ENCODE measurements around the gene BCL7C.
A peak's percentile ranks its signal among the peaks of the same experiment; 100 is the strongest.
"Not testable (repeated sequence)": the region's sequence is repeated elsewhere in the genome, so short reads cannot be mapped to it uniquely, and the experiment has no call there.

Gene BCL7C

DNA sequence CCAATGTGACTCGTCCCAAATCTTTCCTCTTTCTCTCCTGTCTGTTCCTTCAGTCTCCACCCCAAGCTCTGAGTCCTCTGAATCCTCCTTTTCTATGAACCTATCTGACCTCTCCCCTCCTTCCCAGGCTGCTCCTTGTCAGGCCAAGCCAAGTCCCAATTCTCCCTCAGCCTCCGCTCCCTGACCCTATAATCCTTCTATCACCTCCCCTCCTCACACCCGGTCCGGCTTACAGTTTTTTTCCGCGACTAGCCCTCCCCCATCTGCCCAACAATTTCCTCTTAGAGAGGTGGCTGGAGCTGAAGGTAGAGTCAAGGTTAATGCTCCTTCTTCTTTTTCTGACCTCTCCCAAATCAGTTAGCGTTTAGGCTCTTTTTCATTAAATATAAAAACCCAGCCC lies 33.1 kb downstream of the BCL7C start:
- DNase-seq (ENCODE audit: low spot score), result not testable (repeated sequence)

- DNase-seq (ENCODE audit: low spot score), result no peak
These were observed 35.0 kb downstream of the BCL7C start for GRCh38 chr16:30858829-30859423.

GRCh38 chr16:30858111-30858495 lies 35.8 kb downstream of the BCL7C start:
- no peak for DNase-seq (ENCODE audit: low spot score)

DNA sequence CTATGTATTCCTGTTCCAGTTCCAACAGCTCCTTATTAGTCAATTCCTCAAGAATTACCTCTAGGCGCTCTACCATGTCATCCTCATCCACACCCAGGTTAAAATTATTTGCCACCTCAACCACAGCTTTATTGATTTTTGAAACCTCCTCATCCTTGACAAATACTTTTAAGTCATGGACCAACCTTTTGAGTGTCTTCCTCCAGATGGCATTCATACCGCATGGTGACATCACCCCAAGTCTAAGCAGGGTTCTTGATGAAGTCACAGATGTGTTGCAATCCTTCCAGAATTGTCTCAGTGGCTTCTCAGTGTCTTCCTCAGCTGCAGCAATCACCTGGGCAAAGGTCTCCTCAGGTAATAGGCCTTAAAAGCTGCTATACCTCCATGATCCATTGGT lies 40.1 kb downstream of the BCL7C start:
- DNase-seq (ENCODE audit: low spot score), result no peak

DNA sequence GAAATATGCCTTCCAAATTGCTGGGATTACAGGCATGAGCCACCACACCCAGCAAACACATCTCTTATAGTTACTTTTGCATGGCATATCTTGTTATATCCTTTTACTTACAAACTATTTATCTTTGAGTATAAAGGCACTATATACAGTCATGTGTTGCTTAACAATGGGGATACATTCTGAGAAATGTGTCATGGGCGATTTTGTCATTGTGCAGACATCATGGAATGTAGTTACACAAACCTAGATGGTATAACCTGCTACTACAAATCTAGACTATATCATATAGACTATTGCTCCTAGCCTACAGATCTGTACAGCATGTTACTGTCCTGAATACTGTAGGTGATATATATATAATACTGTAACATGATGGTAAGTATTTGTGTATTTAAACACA lies 43.6 kb downstream of the BCL7C start:
- DNase-seq (ENCODE audit: low spot score), result no peak

GRCh38 chr16:30846649-30847402 lies 47.1 kb downstream of the BCL7C start:
- DNase-seq (ENCODE audit: low spot score), result no peak

DNA sequence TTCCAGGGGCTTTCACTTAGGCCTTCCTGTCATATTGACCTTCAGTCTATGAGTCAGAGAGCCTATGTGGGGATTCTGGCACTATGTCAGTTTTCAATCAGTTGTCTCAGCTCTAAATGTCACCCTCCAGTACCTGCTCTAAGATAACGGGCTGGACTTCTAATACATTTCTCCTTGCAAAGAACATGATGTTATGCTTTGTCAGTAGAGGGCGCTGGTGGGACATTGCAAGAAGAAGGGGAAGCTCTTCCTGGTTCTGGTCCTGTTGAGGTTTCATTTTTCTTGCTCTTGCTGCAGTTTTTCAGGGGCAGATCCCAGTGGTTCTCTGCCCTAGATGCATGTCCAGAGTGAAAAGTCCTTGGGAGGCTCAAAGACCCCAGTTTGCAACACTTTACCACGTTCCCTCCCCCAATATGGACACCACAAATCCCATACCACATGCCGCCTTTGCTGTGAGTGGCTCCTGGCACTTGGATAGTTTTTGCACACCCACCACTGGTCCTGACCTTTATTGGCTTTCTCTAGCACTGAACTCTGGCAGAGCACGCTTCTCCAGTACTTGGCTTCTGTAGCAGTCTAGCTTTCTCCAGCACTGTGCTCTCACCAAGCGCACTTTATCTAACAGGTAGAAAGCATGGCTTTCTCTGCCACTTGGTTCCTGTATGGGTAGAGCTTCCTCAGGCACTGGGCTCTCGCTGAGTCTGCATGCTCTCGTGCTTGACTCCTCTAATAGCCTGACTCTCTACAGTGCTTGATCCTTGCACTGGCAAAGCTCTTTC lies 49.0 kb downstream of the BCL7C start:
- peak; percentile 88 for DNase-seq (ENCODE audit: low spot score)

DNA sequence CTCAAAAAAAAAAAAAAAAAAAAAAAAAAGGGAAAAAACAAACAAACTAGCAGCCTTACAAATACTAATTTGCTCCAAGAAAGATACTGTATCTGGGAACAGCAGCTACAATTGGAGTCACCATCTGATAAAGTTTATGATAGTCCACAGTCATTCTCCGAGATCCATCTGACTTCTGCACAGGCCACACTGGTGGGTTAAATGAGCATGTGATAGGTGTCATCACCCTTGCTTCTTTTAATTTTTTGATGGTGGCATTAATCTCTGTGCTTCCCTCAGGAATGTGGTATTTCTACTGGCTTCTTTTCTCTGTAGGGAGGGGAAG lies 49.6 kb downstream of the BCL7C start:
- no peak for DNase-seq (ENCODE audit: low spot score)

- DNase-seq (ENCODE audit: low spot score), result no peak
These were observed 50.4 kb downstream of the BCL7C start for GRCh38 chr16:30843501-30843900.

- no peak for DNase-seq (ENCODE audit: low spot score)
These were observed 50.9 kb downstream of the BCL7C start for GRCh38 chr16:30842971-30843370.

DNA sequence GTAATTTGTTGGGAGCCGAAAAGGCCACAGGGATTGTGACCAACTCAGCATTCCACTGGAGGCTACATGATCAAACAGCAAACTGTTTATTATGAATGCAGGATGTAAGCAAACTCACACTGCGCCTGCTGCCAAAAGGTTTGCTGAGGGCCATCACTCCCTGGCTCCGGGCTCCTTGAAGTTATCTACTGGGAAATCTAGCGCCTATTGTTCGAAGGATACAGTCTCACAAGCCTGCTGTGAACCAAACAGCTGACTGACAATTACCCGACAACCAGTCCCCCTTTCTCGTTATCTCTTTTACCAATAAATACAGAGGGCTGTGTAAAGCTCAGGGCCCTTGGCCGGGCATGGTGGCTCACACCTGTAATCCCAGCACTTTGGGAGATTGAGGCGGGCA lies 52.5 kb downstream of the BCL7C start:
- DNase-seq (ENCODE audit: low spot score), result no peak

DNA sequence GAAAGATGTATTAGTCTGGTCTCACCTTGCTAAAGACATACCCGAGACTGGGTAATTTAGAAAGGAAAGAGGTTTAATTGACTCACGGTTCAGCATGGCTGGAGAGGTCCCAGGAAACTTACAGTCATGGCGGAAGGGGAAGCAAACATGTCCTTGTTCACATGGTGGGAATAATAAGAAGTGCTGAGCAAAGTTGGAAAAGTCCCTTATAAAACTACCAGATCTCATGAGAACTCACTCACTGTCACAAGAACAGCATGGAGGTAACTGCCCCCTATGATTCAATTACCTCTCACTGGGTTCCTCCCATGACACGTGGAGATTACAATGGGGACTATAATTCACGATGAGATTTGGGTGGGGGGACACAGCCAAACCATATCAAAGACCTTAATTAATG lies 53.3 kb downstream of the BCL7C start:
- DNase-seq (ENCODE audit: low spot score), result no peak

- no peak for DNase-seq (ENCODE audit: low spot score)
These were observed 54.2 kb downstream of the BCL7C start for GRCh38 chr16:30839523-30840227.

- DNase-seq (ENCODE audit: low spot score), result no peak
These were observed 54.9 kb downstream of the BCL7C start for GRCh38 chr16:30838876-30839471.

DNA sequence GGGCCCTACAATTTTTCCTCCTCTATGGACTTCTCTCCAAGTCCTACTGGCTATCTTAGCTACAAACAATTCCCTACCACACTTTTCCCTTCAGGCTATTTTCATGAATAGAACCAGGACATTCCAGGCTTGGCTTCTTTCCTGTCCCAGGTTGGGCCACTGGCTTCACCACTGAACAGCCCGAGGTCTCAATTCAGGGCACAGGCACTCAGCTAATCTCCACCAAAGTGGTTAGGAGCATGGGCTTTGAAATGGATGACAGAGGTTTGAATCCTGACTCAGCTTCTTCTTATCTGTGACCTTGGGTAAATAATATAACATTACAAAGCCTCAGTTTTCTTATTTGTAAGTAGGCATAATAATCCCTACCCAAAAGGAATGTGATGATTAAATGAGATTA lies 56.0 kb downstream of the BCL7C start:
- DNase-seq (ENCODE audit: low spot score), result no peak
